ENCODE measurements around the gene SPATA13.
"Not testable (repeated sequence)": the region's sequence is repeated elsewhere in the genome, so short reads cannot be mapped to it uniquely, and the experiment has no call there.

The SPATA13 gene

GRCh38 chr13:24202215-24202614, 41.7 kb downstream of the SPATA13 start:
- FAIRE-seq, result no peak

- FAIRE-seq, result no peak
Observed at GRCh38 chr13:24203273-24203672, 42.8 kb downstream of the SPATA13 start.

GRCh38 chr13:24203811-24204210, 43.3 kb downstream of the SPATA13 start:
- no peak for FAIRE-seq

- FAIRE-seq, result not testable (repeated sequence)
Observed at GRCh38 chr13:24205076-24205475, 44.6 kb downstream of the SPATA13 start.

- FAIRE-seq, result no peak
Observed at GRCh38 chr13:24207841-24208667, 47.5 kb downstream of the SPATA13 start.

GRCh38 chr13:24209138-24209537, 48.6 kb downstream of the SPATA13 start:
- no peak for FAIRE-seq

- FAIRE-seq, result no peak
Observed at GRCh38 chr13:24212254-24212653, 51.7 kb downstream of the SPATA13 start.

GRCh38 chr13:24212674-24213073, 52.2 kb downstream of the SPATA13 start:
- no peak for FAIRE-seq

GRCh38 chr13:24213932-24214331, 53.4 kb downstream of the SPATA13 start:
- no peak for FAIRE-seq

GRCh38 chr13:24214528-24214927, 54.0 kb downstream of the SPATA13 start:
- FAIRE-seq, result no peak

GRCh38 chr13:24215126-24215525, 54.6 kb downstream of the SPATA13 start:
- FAIRE-seq, result no peak

GRCh38 chr13:24215732-24216131, 55.2 kb downstream of the SPATA13 start:
- no peak for FAIRE-seq

GRCh38 chr13:24216176-24216575, 55.7 kb downstream of the SPATA13 start:
- no peak for FAIRE-seq

- not testable (repeated sequence) for FAIRE-seq
Observed at GRCh38 chr13:24216779-24217178, 56.3 kb downstream of the SPATA13 start.

GRCh38 chr13:24217601-24218281, 57.2 kb downstream of the SPATA13 start:
- FAIRE-seq, result no peak

- FAIRE-seq, result no peak
Observed at GRCh38 chr13:24218338-24218737, 57.8 kb downstream of the SPATA13 start.

- no peak for FAIRE-seq
Observed at GRCh38 chr13:24218977-24219376, 58.5 kb downstream of the SPATA13 start.

- FAIRE-seq, result peak; percentile 33
Observed at GRCh38 chr13:24220086-24220703, 59.7 kb downstream of the SPATA13 start.

GRCh38 chr13:24221007-24221406, 60.5 kb downstream of the SPATA13 start:
- FAIRE-seq, result no peak

- FAIRE-seq, result no peak
Observed at GRCh38 chr13:24222756-24223155, 62.2 kb downstream of the SPATA13 start.

- FAIRE-seq, result no peak
Observed at GRCh38 chr13:24223341-24224231, 63.1 kb downstream of the SPATA13 start.

GRCh38 chr13:24224232-24224680, 63.7 kb downstream of the SPATA13 start:
- no peak for FAIRE-seq

GRCh38 chr13:24225062-24225461, 64.5 kb downstream of the SPATA13 start:
- no peak for FAIRE-seq
